OCI-LY3 (cell line): Measurements from ENCODE around the gene SCIN.

Experiments
- H2AFZ ChIP-seq: fragments of 200-600, 300-600 bp; shearing (Covaris generic); 2 replicates; pipeline ENCODE4 v1.6.0; 2014; ENCODE audit warnings: antibody characterized with exemption, low read depth, low read length
- H3K27ac ChIP-seq: fragments of 200-600, 300-600 bp; sonication (generic); 2 replicates; pipeline ENCODE4 v1.5.1; 2014; ENCODE audit warnings: mild to moderate bottlenecking, low read length, moderate library complexity, mixed read lengths
- H3K27me3 ChIP-seq: fragments of 200-600, 300-600 bp; sonication (generic); 2 replicates; pipeline ENCODE4 v1.6.1; 2014; ENCODE audit warnings: low read depth, low read length, mixed read lengths
- H3K36me3 ChIP-seq: fragments of 200-600, 300-600 bp; sonication (generic); replicated peaks from 2 replicates; pipeline ENCODE3; 2014; ENCODE audit warnings: low read depth, low read length, mixed read lengths
- H3K4me1 ChIP-seq: fragments of 300-600, 200-600 bp; sonication (generic); 2 replicates; pipeline ENCODE4 v1.6.1; 2014; ENCODE audit warnings: low read length, mixed read lengths
- H3K4me2 ChIP-seq: fragments of 200-600, 300-600 bp; sonication (generic); 2 replicates; pipeline ENCODE4 v1.6.1; 2014; ENCODE audit warnings: low read length, mixed read lengths
- H3K4me3 ChIP-seq: fragments of 300-600, 200-600 bp; sonication (generic); 2 replicates; pipeline ENCODE4 v1.5.1; 2014; ENCODE audit warnings: antibody characterized with exemption, mild to moderate bottlenecking, low read length, moderate library complexity
- H3K79me2 ChIP-seq: fragments of 300-600, 200-600 bp; shearing (Covaris generic); 2 replicates; pipeline ENCODE4 v1.6.1; 2014; ENCODE audit warnings: mild to moderate bottlenecking, low read length, mixed read lengths
- H3K9ac ChIP-seq: fragments of 300-600, 200-600 bp; shearing (Covaris generic); 2 replicates; pipeline ENCODE4 v1.6.0; 2014; ENCODE audit warnings: mild to moderate bottlenecking, low read length, moderate library complexity
- H3K9me3 ChIP-seq: fragments of 200-600, 300-600 bp; shearing (Covaris generic); 2 replicates; pipeline ENCODE4 v1.6.1; 2014; ENCODE audit warnings: low read length, mixed read lengths; ENCODE audit not compliant: insufficient read depth
- H4K20me1 ChIP-seq: fragments of 200-600, 300-600 bp; sonication (generic); 2 replicates; pipeline ENCODE4 v1.6.1; 2016; ENCODE audit warnings: low read length, mixed read lengths; ENCODE audit not compliant: insufficient read depth
- EZH2phosphoT487 ChIP-seq: fragments of 200-600 bp; shearing (Covaris generic); IDR thresholded peaks from 2 replicates; pipeline ENCODE4 v1.6.1; 2018; ENCODE audit warnings: antibody characterized with exemption, mixed run types, low read depth
- TF ChIP-seq, protein P1 (sequence below): fragments of 200-600, 300-600 bp; sonication (generic); IDR thresholded peaks from 2 replicates; pipeline ENCODE4 v1.5.1; 2014; ENCODE audit warnings: antibody characterized with exemption, low read length, low read depth

Gene SCIN

DNA sequence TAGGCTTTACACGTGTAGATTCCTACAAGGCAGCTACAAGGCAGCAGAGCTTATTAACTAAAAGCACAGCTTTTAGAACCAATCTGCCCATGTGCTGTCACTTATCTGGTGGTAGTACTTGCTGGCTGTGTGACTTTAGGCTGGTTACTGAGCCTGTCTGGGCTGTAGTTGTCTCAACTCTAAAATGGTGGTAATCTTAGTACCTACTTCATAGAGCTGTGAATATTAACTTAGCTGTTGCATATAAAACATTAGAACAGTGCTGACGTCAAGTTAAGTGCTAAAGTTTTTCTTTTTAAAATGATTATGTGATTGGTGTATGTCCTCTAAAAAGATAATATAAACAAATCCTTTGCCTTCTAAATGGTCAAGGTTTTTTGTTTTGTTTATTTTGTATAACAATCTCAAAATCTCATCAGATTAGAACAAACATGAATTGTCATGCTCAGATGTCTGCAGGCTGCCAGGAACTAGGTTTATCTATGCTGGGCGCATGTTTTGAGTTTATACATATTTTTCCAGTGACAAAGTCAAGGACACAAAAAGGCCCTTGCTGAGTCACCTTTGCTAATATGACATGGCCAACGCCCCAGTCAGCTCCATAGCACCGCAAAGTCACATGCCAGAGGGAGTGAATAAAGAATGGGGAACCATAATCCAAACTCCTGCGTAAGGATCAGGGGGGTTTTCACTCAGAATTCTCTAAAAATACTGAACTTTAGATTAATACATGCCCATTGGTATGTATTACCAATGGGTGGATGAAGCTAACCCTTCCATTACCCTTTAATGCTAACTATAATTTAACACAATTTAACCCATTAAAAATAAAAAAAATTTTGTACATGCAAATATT is 77.1 kb downstream of the SCIN start:
- Histone ChIP-seq H3K4me2 (no peak overlapping the region), H3K36me3 (no peaks in the 10 kb centered on the region), H3K4me1 (peaks cover 13% of the 10 kb centered on the region), H4K20me1 (no peaks in the 10 kb centered on the region), H3K79me2 (no peaks in the 10 kb centered on the region), H3K27me3 (no peaks in the 10 kb centered on the region), H3K9ac (no peak overlapping the region), H3K4me3 (no peak overlapping the region), H2AFZ (no peak overlapping the region), H3K9me3 (no peaks in the 10 kb centered on the region), H3K27ac (no peak overlapping the region)
- TF ChIP-seq, protein P1, sequence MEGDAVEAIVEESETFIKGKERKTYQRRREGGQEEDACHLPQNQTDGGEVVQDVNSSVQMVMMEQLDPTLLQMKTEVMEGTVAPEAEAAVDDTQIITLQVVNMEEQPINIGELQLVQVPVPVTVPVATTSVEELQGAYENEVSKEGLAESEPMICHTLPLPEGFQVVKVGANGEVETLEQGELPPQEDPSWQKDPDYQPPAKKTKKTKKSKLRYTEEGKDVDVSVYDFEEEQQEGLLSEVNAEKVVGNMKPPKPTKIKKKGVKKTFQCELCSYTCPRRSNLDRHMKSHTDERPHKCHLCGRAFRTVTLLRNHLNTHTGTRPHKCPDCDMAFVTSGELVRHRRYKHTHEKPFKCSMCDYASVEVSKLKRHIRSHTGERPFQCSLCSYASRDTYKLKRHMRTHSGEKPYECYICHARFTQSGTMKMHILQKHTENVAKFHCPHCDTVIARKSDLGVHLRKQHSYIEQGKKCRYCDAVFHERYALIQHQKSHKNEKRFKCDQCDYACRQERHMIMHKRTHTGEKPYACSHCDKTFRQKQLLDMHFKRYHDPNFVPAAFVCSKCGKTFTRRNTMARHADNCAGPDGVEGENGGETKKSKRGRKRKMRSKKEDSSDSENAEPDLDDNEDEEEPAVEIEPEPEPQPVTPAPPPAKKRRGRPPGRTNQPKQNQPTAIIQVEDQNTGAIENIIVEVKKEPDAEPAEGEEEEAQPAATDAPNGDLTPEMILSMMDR = no peak
- no peak for TF ChIP-seq EZH2phosphoT487

DNA sequence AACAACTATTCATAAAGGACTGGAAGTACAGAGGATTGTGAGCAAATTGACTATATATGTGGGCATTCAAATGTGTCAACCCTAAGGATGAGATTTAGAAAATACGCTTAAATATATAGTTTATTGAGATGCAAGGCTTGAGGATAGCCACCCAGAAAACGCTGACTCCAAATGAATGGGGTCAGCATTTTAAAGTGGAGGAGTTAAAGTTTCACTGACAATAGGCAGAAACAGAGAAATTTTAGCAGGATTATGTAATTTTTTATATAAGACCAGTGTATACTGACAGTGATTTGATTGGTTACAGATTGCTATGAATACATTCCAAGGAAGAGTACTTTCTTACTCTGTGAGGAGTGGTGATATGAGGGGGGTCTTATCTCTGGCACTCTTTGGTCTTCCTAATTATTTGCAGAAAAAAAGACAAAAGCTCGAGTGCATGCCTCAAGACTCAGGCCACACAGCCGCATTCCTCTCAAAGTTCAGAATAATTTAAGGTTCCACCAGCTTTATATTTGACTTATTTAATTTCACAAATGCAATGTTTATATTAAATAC is 78.3 kb downstream of the SCIN start:
- H3K27me3 ChIP-seq = no peaks in the 10 kb centered on the region
- no peak overlapping the region for H3K4me3 ChIP-seq
- no peak overlapping the region for H3K9ac ChIP-seq
- H3K9me3 ChIP-seq = no peaks in the 10 kb centered on the region
- no peak overlapping the region for H2AFZ ChIP-seq
- no peak for TF ChIP-seq EZH2phosphoT487
- TF ChIP-seq, protein P1 = no peak
- H3K79me2 ChIP-seq = no peaks in the 10 kb centered on the region
- H3K27ac ChIP-seq = no peak overlapping the region
- no peak overlapping the region for H3K4me2 ChIP-seq
- H4K20me1 ChIP-seq = no peaks in the 10 kb centered on the region
- H3K36me3 ChIP-seq = no peaks in the 10 kb centered on the region
- H3K4me1 ChIP-seq = peaks cover 5% of the 10 kb centered on the region

DNA sequence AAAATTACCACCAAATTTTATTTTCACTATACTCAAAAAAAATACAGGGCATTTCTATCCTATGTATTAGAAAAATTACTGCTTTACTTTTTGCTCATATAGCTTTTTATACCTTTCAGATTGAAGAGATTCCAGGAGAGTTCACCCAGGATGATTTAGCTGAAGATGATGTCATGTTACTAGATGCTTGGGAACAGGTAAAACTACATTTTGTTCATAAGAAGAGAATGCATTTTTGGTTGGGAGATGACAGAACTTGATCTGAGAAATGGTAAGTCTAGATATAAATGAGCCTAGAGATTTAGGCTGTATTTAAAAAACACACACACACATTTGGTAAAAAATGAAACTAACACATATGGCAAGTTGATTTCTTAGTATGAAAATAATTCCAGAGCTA is 78.8 kb downstream of the SCIN start:
- Histone ChIP-seq H3K36me3 (no peaks in the 10 kb centered on the region), H3K9ac (no peak overlapping the region), H3K9me3 (no peaks in the 10 kb centered on the region), H3K27me3 (no peaks in the 10 kb centered on the region), H2AFZ (no peak overlapping the region), H3K79me2 (no peaks in the 10 kb centered on the region), H3K27ac (no peak overlapping the region), H4K20me1 (no peaks in the 10 kb centered on the region), H3K4me3 (no peak overlapping the region), H3K4me2 (no peak overlapping the region), H3K4me1 (no peaks in the 10 kb centered on the region)
- TF ChIP-seq EZH2phosphoT487 = no peak
- TF ChIP-seq, protein P1 = no peak

DNA sequence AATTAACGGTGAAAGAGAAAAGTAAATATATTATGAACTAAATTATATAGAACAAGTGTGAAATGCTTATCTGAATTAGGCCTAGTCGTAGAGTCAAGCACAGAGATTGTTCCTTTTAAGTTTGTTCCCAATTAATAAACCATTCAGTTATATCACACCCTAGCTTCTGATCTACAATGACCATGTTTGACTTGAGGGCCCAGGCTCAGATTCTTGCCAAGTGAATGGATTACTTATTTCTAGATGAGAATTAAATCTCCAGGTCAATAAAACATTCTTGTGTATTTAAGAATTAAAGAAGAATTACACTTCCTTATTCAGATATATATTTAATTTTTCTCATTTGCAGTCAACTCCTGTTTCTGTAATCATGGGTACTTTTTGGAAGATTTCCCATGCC is 79.6 kb downstream of the SCIN start:
- no peak overlapping the region for H2AFZ ChIP-seq
- no peak for TF ChIP-seq EZH2phosphoT487
- TF ChIP-seq, protein P1 = no peak
- H4K20me1 ChIP-seq = no peaks in the 10 kb centered on the region
- no peak overlapping the region for H3K4me3 ChIP-seq
- H3K9ac ChIP-seq = no peak overlapping the region
- no peaks in the 10 kb centered on the region for H3K36me3 ChIP-seq
- H3K27ac ChIP-seq = no peak overlapping the region
- no peak overlapping the region for H3K4me2 ChIP-seq
- no peaks in the 10 kb centered on the region for H3K9me3 ChIP-seq
- H3K79me2 ChIP-seq = no peaks in the 10 kb centered on the region
- no peaks in the 10 kb centered on the region for H3K4me1 ChIP-seq
- H3K27me3 ChIP-seq = no peaks in the 10 kb centered on the region
